Upper lobe of left lung (tissue), 6 donors: ENCODE measurements around the gene IL9R. TPM values are rescaled to one million over a fixed set of nuclear protein-coding genes. Genes with fewer than 3 reads are reported as not detected.
A peak's percentile ranks its signal among the peaks of the same experiment; 100 is the strongest.
"Not testable (repeated sequence)": the region's sequence is repeated elsewhere in the genome, so short reads cannot be mapped to it uniquely, and the experiment has no call there.

Source experiments
- ATAC-seq, 2 donors: fragments of 200-7000 bp; cut with Tn5 transposase; one replicate each; pipeline ENCODE4 v1.9.1; 2022; ENCODE audit warnings: mild to moderate bottlenecking in 2 of 2, moderate library complexity in 2 of 2; ENCODE audit not compliant: low FRiP score in 2 of 2
- DNase-seq, 2 donors: peaks; one replicate each; pipeline ENCODE4 v3.0.0-alpha.2; 2019 to 2020
- H3K27ac ChIP-seq, 4 donors: fragments of 200-600 bp; sonication (generic); one replicate each; pipeline ENCODE4 v1.5.1; 2016 to 2019
- H3K27me3 ChIP-seq, 4 donors: fragments of 200-600 bp; sonication (generic); one replicate each; pipeline ENCODE4 v1.5.1; 2017 to 2019
- H3K36me3 ChIP-seq, 4 donors: fragments of 200-600 bp; sonication (generic); one replicate each; pipeline ENCODE4 v1.5.1; 2016 to 2019
- H3K4me1 ChIP-seq, 4 donors: fragments of 200-600 bp; sonication (generic); one replicate each; pipeline ENCODE4 v1.5.1; 2018 to 2019
- H3K4me3 ChIP-seq, 4 donors: fragments of 200-600 bp; sonication (generic); one replicate each; pipeline ENCODE4 v1.5.1; 2017 to 2019; ENCODE audit warnings: mild to moderate bottlenecking in 2 of 4, moderate library complexity in 1 of 4
- H3K9me3 ChIP-seq, 4 donors: fragments of 200-600 bp; sonication (generic); one replicate each; pipeline ENCODE4 v1.5.1; 2018 to 2019
- WGBS, 2 donors: methylation state at CpG; one replicate each; pipeline ENCODE4 v1.1.5; 2017 to 2018; 5-methylcytosine and 5-hydroxymethylcytosine counted together
- total RNA-seq, 6 donors: library from RNA; depleted of rRNA in 4 of 6; stranded (reverse); fragments of >200 nt in 4 of 6; gene quantifications; one replicate each; pipeline versions ENCODE4 v1.1.0 to v1.2.1, GENCODE V29; 2016 to 2021
- donor health status: DM: no; HTN: no; CAD: no; lungs with moderate emphysema.
- donor health status: DM: no; HTN: yes; CAD: no; lungs with severe emphysema.

The IL9R gene
- total RNA-seq, 6 donors from 2014 or later = 1.0 to 2.7 (median 1.7) TPM; not detected in 1

- not testable (repeated sequence) for H3K4me3 ChIP-seq, DNase-seq, H3K36me3 ChIP-seq, H3K9me3 ChIP-seq, H3K27ac ChIP-seq, H3K4me1 ChIP-seq, ATAC-seq, H3K27me3 ChIP-seq
- WGBS, 2 donors = no CpG with 5 or more reads among the region's 73 CpGs
Measured at GRCh38 chrX:156028653-156029237, 31.2 kb downstream of the IL9R start.

- WGBS, 2 donors = 93% methylated on average over 11 of the region's 46 CpGs; no CpG with 5 or more reads in 1 of the 2 donors
- not testable (repeated sequence) for H3K4me3 ChIP-seq, ATAC-seq, H3K4me1 ChIP-seq, H3K27ac ChIP-seq, H3K9me3 ChIP-seq, H3K36me3 ChIP-seq, H3K27me3 ChIP-seq
- DNase-seq = peak in 1 of 2 donors; percentile 85
Measured at GRCh38 chrX:156029296-156029695, 31.8 kb downstream of the IL9R start.

GRCh38 chrX:156029707-156030442 is 32.4 kb downstream of the IL9R start:
- not testable (repeated sequence) for H3K4me1 ChIP-seq, H3K4me3 ChIP-seq, ATAC-seq, H3K27ac ChIP-seq, DNase-seq, H3K36me3 ChIP-seq, H3K9me3 ChIP-seq, H3K27me3 ChIP-seq
- WGBS, 2 donors = no CpG with 5 or more reads among the region's 9 CpGs

GRCh38 chrX:156030474-156030873 is 33.0 kb downstream of the IL9R start:
- ATAC-seq, H3K4me1 ChIP-seq, H3K9me3 ChIP-seq, DNase-seq, H3K4me3 ChIP-seq, H3K36me3 ChIP-seq, H3K27ac ChIP-seq, H3K27me3 ChIP-seq: not testable (repeated sequence)

Other genes with a start within 250 kb of the IL9R start
- gene VAMP7, start 116.4 kb upstream of the IL9R start, total RNA-seq = 10 to 100 TPM; 18.9 to 32.7 (median 29.4) TPM